HG03095 (cell line): ENCODE measurements around the gene MAP3K20.
"Not testable (repeated sequence)": the region's sequence is repeated elsewhere in the genome, so short reads cannot be mapped to it uniquely, and the experiment has no call there.

ENCODE experiments used
- ATAC-seq: cut with Tn5 transposase; IDR thresholded peaks from one replicate; pipeline ENCODE4 v1.9.1; 2021; ENCODE audit warnings: moderate library complexity; ENCODE audit not compliant: unreplicated experiment

The MAP3K20 gene

DNA sequence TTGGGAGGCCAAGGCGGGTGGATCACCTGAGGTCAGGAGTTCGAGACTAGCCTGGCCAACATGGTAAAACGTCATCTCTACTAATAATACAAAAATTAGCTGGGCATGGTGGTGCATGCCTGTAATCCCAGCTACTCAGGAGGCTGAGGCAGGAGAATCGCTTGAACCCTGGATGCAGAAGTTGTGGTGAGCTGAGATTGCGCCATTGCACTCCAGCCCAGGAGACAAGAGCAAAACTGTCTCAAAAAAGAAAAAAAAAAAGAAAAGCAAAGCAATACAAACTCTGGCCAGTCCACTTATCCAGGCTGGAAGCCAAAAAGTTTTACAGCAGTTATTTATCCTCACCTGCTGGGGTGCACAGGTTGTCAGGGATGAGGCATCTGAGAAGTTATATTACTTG is 186.7 kb downstream of the MAP3K20 start:
- not testable (repeated sequence) for ATAC-seq

DNA sequence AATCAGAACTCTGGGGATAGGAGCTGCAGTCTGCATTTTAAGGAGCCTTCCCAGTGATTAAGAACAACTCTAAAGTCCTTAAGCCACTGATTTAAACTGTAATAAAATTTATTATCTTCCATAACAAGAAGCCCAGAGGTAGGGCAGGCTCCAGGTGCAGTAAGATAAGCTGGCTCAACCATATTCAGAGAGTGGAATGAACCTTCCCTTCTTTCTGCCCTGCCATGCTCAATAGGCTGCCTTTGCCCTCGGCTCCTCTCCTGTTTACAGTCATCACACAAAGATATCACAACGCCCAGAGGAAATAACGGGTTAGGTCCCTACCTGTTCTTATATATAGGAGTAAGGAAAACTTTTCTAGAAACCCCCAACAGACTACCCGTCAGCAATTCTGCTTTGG is 188.5 kb downstream of the MAP3K20 start:
- ATAC-seq: no peak

DNA sequence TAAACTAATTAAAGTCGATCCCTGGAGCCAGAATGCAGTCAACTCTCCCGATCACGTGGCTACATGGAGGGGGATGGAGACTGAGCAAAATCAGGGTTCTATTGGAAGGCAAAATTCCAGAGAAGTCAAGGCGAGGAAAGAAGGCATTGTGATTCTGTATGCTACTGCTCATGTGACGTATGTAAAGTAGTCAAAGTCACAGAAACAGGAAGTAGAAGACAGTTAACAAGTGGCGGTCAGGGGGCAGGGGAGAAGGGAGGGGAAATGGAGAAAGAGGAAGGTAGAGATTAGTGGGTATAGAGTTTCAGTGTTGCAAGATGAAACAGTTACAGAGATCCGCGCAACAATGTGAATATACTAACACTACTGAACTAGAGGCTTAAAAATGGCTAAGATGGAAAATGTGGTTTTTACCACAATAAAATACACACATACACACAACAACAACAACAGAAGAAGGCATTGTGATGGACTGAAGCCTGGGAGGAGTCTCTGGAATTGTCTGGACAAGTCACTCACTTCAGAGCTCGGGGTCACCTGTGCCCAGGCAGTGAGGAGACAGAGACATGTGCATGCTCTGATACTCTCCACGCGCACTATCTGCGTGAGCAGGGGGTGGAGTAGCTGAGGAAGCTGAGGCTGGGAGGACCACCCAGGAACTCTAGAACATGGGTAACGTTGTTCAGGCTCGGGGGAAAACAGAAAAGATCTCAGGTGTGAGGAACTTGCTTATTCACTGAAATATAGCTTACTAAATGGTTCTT is 189.1 kb downstream of the MAP3K20 start:
- peak; percentile 98 for ATAC-seq

DNA sequence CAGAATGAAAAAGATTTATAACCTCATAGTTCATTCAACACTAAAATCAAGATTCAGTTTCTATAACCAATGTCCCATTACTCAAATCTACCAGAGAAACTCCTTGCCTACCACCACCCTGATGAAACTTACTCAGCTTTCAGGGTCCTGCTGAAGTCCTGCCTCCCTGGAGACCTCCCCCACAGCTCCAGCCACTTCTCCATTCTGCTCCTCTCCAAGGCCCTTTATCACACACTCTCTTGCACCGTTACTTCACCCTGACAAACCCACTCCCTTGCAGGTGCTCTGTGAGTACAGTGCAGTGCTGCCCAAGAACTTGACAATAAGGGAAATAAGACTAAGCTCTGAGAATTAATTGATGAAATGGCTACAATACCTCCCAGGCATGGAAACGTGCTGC is 195.5 kb downstream of the MAP3K20 start:
- no peak for ATAC-seq

DNA sequence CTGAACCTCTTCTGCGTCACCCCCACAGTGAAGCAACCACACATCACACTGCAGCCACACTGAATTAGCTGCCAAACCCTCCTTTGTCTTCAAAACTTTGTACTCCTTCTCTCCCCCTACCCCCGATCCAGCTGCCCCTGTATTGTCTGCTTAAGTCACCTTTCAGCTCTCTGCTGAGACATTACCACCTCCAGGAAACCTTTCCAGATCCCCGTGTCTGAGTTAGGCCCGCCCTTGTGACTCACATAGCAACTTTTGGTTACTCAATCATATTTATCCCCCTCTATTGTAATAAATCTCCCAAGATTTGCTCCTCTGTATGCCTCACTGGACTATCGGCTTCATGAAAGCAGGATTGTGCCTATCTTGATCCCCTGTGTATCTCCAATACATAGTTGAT is 196.2 kb downstream of the MAP3K20 start:
- ATAC-seq: no peak

DNA sequence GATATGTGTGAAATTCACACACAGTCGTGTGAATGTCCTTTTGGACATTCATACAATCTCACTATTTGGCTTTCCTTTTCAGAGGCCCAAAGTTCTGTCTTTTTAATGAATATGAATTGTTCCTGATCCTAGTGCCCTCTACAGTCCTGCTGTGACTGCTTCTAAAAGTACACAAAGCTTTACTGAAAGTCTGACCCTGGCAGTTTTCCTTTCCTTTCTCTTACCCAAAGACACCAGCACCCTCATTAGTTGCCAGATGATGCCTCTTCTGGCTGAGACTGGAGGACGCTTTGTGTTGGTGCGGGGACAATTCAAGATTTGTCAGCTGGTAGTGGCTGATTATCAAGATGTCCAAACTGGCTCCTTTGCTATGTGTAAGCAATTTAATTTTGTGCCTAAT is 197.2 kb downstream of the MAP3K20 start:
- ATAC-seq: no peak

DNA sequence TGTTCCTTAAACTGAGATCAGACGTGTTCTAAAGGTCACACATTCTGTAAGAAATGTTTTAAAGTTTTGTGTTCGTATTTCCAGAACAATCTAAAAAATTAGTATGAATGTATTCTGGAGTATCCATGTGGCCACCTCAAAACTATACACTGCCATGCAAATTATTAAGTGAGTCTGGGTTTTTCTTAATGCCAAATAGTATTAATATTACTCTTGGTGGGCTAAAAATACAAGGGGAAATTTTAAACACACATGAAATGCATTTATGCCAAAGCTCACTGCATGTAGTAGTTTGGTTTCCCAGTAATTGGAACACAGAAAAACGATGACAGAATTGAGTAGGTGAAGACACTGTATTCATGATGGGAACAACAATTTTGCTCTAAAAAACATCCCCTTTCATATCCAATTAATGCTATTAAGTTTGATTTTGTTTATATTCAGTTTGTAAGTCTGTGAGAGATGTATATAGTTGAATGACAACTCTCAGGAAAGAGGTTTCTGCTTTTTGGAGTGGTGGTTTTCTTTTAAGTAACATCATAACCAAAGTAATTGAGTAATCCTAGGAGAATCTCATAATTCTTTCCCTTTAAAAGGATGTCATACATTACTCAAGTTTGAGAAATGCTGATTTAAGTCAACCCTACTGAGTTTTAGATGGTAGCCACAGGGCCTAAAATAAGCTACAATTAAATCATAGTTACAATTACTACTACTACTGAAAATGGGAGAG is 203.3 kb downstream of the MAP3K20 start:
- ATAC-seq: no peak

DNA sequence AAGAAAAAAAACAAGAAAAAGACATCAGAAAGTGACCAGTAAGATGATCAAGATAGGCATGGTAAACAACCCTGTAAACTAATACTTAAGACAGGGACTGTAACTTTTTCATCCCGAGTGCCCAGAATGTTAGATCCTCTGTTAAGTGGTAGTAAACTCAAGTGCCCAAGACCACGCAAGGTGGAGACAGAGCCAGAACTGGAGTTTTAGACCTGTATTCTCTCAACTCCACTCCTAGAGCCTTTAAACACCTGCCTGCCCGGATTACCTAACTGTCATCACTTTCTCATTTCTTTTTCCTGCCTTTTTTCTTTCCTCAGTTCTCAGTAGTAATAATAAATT is 203.9 kb downstream of the MAP3K20 start:
- ATAC-seq: no peak

DNA sequence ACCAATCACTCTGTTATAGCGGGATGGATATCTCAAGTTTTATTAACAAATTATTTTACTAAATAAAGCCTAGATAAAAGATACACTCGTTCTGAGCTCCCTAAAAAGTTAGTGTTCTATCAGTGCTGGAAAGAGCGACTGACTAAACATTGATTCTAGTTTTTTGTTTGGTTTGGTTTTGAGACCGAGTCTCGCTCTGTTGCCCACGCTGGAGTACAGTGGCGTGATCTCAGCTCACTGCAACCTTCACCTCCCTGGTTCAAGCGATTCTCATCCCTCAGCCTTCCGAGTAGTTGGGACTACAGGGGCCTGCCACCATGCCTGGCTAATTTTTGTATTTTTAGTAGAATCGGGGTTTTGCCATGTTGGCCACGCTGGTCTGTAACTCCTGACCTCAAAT is 205.2 kb downstream of the MAP3K20 start:
- ATAC-seq: no peak

DNA sequence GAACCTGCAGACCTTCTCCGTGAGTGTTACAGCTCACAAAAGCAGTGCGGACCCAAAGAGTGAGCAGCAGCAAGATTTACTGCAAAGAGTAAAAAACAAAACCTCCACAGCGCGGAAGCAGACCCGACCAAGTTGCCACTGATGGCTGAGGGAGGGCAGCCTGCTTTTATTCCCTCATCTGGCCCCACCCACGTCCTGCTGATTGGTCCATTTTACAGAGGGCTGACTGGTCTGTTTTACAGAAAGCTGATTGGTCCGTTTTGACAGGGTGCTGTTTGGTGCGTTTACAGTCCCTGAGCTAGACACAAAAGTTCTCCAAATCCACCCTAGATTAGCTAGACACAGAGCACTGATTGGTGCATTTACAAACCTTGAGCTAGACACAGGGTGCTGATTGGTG is 206.3 kb downstream of the MAP3K20 start:
- ATAC-seq: not testable (repeated sequence)

DNA sequence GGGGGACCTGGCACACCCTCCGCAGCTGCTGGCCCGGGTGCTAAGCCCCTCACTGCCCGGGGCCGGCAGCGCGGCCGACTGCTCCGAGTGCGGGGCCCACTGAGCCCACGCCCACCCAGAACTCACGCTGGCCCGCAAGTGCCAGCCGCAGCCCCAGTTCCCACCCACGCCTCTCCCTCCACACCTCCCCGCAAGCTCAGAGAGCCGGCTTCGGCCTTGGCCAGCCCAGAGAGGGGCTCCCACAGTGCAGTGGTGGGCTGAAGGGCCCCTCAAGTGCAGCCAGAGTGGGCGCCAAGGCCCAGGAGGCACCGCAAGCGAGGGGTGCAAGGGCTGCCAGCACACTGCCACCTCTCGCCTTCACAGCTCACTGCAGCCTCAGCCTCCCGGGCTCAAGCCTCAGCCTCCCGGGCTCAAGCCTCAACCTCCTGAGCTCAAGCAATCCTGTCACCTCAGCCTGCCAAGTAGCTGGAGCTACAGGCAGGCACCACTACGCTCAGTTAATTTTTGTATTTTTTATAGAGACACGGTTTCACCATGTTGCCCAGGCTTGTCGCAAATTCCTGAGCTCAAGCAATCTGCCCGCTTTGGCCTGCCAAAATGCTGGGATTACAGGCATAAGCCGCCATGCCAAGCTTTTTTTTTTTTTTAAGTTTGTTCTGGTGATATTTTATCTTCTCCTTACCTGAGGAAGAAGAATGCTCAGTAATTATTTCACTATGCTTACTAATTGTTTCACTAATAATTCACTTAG is 207.3 kb downstream of the MAP3K20 start:
- ATAC-seq: no peak

DNA sequence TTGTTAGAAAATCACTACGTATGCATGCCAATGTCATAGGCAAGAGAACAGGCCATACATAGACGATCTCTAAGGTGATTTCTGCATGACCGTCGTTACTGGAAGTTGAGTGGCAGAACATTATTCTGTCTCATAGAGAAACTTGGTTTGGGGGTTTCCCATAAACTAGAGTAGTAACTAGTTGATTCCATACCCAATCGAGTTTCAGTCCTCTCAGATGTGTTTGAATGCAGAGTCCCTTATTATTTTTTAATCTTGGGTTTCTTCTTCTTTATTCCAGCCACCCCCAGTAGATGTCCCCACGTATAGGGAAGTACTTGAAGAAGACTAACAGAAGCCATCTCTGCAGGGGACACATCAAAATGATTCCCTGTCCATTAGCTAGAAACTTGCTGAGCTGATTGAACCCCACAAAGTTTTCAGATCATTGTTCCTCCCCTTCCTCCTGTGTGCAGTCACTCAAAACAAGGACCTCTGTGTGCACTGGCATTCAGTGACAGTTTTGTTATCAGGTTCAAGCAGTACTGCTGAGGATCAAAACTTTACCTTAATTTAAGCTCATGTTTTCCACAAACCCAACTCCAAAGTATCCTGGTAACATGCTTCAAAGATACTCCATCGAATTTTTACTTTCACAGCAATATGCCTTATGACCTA is 210.6 kb downstream of the MAP3K20 start:
- ATAC-seq: peak; percentile 61

DNA sequence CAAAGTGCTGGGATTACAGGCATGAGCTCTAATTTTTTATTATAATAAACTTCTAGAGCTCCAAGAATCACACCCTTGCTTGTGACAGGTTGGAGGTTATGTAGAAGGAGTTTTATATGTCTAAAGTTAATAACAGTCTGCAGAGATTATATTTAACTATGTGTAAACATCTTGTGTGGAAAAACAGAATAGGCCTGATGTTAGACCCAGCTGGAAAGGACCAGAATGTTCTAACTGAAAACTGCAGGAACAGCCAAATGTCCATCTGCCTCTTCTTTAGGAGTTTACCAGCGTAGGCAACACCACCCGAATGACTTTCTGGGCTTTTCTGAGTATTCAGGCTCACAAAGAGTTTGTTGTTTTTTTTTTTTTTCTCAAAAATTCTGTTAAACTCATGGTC is 211.9 kb downstream of the MAP3K20 start:
- ATAC-seq: no peak

DNA sequence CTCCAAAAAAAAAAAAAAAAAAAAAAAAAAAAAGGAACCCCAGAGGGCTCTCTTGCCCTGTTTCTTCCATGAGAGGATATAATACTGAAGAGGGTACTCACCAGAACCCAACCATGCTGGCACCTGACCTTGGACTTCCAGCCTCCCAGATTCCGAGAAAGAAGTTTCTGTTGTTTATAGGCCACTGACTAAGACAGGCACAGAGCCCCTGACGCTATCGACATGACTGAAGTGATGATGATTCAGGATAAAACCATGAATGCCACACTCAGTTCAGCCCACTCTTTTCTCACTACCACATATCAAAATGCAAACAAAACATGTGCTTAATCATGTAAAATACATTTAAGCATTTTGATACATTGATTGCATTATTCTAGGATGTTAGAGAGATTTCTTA is 212.9 kb downstream of the MAP3K20 start:
- no peak for ATAC-seq

DNA sequence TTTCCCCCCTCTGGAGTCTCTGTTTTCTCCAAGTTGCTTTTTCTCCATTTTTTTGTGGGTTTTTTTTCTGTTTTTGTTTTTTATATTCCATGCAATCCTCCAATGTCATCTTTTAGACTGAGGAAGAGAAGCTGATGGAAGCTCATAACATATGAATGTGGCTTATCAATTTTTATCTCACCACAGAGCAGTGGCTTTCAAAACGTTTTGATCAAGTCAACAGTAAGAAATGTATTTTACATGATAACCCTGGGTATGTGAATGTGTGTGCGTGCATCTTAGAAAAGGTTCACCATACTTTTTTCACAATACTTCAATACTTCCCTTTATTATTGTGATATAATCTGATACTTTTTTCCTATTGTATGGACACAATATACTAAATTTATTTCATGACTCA is 214.4 kb downstream of the MAP3K20 start:
- no peak for ATAC-seq

DNA sequence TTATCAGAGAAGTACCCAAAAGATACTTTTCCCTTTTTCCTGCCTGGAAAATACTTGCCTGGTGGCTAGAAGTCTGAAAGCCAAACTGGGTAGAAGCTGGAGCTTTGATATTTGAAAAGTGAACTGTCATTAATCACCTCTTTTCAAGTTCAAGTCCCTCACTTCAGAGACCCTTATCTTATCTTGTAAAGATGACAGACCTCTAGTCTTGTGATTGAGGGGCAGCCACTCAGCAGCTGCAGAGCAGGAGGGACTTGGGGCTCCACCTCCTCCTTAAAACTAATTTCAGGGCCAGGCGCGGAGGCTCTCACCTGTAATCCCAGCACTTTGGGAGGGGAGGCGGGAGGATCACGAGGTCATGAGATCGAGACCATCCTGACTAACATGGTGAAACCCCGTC is 214.9 kb downstream of the MAP3K20 start:
- ATAC-seq: no peak

DNA sequence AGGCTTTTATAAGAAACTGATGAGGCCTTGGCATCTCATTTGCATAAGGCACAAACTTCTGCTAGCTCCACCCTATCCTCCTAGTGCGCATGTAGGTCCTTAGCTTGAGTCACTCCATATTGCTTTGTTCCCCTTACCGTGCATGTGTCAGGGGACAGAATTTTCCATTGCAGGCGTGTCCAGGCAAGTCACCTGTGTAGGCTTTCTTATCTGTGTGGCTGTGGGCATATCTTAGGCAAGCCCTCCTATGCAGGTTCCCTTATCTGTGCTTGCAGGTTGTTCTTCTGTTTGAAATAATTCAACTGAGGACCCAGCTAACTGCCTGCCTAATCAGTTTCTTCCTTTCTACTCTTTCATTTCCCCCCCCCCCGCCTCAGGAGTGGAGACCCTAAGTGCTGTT is 215.8 kb downstream of the MAP3K20 start:
- ATAC-seq: no peak

DNA sequence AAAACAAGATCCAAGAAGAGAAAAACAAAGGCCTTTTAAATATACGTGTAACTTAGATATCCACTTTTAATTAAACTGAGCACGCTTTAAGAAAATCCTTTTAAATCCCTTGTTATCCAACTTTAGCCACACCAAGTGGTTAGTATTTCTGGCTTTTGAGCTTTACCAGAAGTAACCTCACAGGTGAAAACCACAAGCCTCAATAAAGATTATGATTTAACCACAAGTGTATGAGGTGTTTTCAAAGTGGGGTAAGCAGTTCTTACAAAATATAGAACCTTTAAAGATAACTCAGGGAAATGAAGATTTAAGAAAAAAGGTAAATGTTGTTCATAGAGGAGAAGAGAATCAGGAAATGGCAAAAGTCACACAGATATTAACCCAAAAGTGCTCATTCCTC is 220.6 kb downstream of the MAP3K20 start:
- ATAC-seq: no peak

DNA sequence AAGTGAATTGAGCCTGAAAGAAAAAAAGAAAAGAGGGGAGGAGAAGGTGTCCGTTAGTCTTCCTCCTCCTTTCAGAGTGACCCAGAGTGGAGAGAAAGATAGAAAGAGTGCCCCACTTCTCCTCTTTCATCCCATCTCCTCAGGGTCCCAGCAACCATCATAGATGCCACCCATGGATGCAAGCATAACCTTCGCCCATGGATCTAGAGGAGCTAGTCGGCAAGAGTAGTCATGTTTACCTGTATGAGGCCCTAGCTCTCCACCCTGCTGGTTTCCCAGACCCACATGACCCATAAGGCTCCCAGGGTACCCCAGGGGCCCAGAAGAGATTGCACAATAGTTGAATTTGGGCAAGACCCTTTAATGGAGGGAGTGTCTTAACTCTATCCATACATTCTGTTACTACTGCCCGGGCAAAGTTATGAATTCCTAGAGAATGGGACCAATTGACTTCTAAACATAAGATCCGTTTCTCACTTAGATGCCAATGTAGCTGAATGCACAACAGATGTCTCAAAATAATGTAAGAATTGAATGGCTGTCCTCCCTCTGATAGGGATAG is 223.0 kb downstream of the MAP3K20 start:
- no peak for ATAC-seq

DNA sequence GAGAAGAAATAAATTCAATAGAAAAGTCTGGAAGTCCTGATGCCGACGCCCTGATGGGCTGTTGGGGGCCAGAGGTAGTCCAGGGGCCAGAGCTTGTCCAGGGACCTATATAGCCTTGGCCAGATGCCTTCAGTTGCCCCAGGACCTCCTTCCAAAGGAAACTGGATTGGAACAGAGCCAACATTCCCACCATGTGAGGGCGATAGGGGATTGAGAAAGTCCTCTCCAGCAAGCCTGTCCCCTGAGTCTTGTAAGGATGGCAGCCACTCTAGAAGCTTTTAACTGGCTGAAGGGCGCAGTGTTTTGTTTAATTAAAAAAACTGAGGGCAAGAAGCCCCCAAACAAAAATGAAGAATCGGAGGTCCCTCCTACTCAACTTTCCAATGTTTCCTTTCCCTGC is 224.1 kb downstream of the MAP3K20 start:
- no peak for ATAC-seq

DNA sequence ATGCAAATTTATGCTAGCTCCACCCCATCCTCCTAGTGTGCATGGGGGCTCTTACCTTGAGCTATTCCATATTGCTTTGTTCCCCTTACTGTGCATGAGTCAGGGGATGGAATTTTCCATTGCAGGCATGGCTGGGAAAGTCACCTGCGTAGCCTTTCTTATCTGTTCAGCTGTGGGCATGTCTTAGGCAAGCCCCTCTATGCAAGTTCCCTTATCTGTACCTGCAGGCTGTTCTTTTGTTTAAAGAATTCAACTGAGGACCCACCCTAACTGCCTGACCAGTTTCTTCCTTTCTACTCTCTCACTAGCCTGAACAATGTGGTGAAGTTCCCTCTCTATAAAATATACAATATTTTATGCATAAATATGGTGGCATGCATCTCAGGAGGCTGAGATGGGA is 224.8 kb downstream of the MAP3K20 start:
- no peak for ATAC-seq
